ENCODE measurements around the gene FCGR3A.
"Not testable (repeated sequence)": the region's sequence is repeated elsewhere in the genome, so short reads cannot be mapped to it uniquely, and the experiment has no call there.

- TF ChIP-seq, protein P1, sequence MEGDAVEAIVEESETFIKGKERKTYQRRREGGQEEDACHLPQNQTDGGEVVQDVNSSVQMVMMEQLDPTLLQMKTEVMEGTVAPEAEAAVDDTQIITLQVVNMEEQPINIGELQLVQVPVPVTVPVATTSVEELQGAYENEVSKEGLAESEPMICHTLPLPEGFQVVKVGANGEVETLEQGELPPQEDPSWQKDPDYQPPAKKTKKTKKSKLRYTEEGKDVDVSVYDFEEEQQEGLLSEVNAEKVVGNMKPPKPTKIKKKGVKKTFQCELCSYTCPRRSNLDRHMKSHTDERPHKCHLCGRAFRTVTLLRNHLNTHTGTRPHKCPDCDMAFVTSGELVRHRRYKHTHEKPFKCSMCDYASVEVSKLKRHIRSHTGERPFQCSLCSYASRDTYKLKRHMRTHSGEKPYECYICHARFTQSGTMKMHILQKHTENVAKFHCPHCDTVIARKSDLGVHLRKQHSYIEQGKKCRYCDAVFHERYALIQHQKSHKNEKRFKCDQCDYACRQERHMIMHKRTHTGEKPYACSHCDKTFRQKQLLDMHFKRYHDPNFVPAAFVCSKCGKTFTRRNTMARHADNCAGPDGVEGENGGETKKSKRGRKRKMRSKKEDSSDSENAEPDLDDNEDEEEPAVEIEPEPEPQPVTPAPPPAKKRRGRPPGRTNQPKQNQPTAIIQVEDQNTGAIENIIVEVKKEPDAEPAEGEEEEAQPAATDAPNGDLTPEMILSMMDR (conservative IDR thresholded peaks at IDR 0.05; ENCODE audit: low read depth, low read length): not testable (repeated sequence)
- not testable (repeated sequence) for TF ChIP-seq RAD21 (IDR thresholded peaks at IDR 0.05; ENCODE audit: low read length); POLR2A (IDR thresholded peaks at IDR 0.05; ENCODE audit: low read depth, low read length); RCOR1 (IDR thresholded peaks at IDR 0.05; ENCODE audit: insufficient replicate concordance, low read length); RFX5 (IDR thresholded peaks at IDR 0.05; ENCODE audit: low read depth, low read length); MXI1 (IDR thresholded peaks at IDR 0.05; ENCODE audit: borderline replicate concordance, low read depth, low read length); SMC3 (IDR thresholded peaks at IDR 0.05; ENCODE audit: low read depth, low read length); CEBPB (IDR thresholded peaks at IDR 0.05; ENCODE audit: low read depth, low read length); MAFK (IDR thresholded peaks at IDR 0.05; ENCODE audit: low read depth, low read length); BHLHE40 (IDR thresholded peaks at IDR 0.05; ENCODE audit: low read depth, low read length); USF2 (IDR thresholded peaks at IDR 0.05; ENCODE audit: low read depth, low read length); MAZ (IDR thresholded peaks at IDR 0.05; ENCODE audit: borderline replicate concordance, low read depth, low read length); FOS (IDR thresholded peaks at IDR 0.05; ENCODE audit: low read depth, low read length)
- TF ChIP-seq, protein P2, sequence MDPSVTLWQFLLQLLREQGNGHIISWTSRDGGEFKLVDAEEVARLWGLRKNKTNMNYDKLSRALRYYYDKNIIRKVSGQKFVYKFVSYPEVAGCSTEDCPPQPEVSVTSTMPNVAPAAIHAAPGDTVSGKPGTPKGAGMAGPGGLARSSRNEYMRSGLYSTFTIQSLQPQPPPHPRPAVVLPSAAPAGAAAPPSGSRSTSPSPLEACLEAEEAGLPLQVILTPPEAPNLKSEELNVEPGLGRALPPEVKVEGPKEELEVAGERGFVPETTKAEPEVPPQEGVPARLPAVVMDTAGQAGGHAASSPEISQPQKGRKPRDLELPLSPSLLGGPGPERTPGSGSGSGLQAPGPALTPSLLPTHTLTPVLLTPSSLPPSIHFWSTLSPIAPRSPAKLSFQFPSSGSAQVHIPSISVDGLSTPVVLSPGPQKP (IDR thresholded peaks at IDR 0.05; ENCODE audit: borderline replicate concordance, low read depth, low read length): not testable (repeated sequence)
These were observed 35.7 kb downstream of the FCGR3A start for GRCh38 chr1:161513953-161514352.

All from IMR-90 (cell line).